Measurements from ENCODE around the gene PTPRF. TPM values are rescaled to one million over a fixed set of nuclear protein-coding genes. Genes with fewer than 3 reads are reported as not detected.
"Not testable (repeated sequence)": the region's sequence is repeated elsewhere in the genome, so short reads cannot be mapped to it uniquely, and the experiment has no call there.

Gene PTPRF
- total RNA-seq, 2 donors from 2014 or later, result 203 to 250 TPM

DNA sequence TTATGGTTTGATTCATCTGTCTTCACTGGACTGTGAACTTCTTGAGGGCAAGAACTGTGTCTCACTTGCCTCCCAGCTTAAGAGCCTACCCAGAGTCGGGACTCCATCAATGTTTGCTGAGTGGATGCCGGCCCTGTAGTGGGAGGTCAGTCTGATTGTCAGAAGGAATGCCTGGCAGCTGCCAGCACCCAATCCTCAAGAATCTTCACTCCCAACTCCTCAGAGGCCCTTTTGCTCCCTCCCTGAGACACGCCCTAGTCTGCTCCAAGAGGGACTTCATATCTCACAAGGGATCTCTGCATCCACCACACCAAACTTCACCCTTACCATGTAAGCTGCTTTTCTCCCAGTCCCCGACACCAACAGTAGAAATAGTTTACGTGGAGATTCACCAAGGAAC, 104.0 kb downstream of the PTPRF start:
- no peaks in the 10 kb centered on the region for H3K9me3 ChIP-seq (ENCODE audit: control insufficient read depth, low read length)
- H3K4me1 ChIP-seq (ENCODE audit: control insufficient read depth, insufficient read depth, low read length), result no peaks in the 10 kb centered on the region
- WGBS, 2 experiments (ENCODE audit: insufficient coverage in 1 of 2, insufficient read length in 1 of 2), result 81 to 83% methylated on average over 2 to 5 of the region's 5 CpGs
- no peak overlapping the region for H3K4me3 Mint-ChIP-seq
- no peak overlapping the region for H3K9ac ChIP-seq (ENCODE audit: extremely low read depth, low read length, poor library complexity, severe bottlenecking)
- no peaks in the 10 kb centered on the region for H3K36me3 ChIP-seq (ENCODE audit: control insufficient read depth, insufficient read depth, low read length)
- no peaks in the 10 kb centered on the region for H3K4me1 Mint-ChIP-seq
- H3K4me3 ChIP-seq (ENCODE audit: low read length), result no peak overlapping the region
- H3K27me3 ChIP-seq (ENCODE audit: control insufficient read depth, insufficient read depth, low read length, poor library complexity, severe bottlenecking), result no peaks in the 10 kb centered on the region
- H3K27ac ChIP-seq (ENCODE audit: low read depth, low read length), result no peak overlapping the region
- H3K27me3 Mint-ChIP-seq (ENCODE audit: insufficient read depth), result no peaks in the 10 kb centered on the region
- TF ChIP-seq, protein P1, sequence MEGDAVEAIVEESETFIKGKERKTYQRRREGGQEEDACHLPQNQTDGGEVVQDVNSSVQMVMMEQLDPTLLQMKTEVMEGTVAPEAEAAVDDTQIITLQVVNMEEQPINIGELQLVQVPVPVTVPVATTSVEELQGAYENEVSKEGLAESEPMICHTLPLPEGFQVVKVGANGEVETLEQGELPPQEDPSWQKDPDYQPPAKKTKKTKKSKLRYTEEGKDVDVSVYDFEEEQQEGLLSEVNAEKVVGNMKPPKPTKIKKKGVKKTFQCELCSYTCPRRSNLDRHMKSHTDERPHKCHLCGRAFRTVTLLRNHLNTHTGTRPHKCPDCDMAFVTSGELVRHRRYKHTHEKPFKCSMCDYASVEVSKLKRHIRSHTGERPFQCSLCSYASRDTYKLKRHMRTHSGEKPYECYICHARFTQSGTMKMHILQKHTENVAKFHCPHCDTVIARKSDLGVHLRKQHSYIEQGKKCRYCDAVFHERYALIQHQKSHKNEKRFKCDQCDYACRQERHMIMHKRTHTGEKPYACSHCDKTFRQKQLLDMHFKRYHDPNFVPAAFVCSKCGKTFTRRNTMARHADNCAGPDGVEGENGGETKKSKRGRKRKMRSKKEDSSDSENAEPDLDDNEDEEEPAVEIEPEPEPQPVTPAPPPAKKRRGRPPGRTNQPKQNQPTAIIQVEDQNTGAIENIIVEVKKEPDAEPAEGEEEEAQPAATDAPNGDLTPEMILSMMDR (conservative IDR thresholded peaks at IDR 0.05), result no peak
- H3K27ac Mint-ChIP-seq, result no peak overlapping the region
- no peaks in the 10 kb centered on the region for H3K9me3 Mint-ChIP-seq
- peak; percentile 65 for DNase-seq
- no peaks in the 10 kb centered on the region for H3K36me3 Mint-ChIP-seq (ENCODE audit: low read depth)

DNA sequence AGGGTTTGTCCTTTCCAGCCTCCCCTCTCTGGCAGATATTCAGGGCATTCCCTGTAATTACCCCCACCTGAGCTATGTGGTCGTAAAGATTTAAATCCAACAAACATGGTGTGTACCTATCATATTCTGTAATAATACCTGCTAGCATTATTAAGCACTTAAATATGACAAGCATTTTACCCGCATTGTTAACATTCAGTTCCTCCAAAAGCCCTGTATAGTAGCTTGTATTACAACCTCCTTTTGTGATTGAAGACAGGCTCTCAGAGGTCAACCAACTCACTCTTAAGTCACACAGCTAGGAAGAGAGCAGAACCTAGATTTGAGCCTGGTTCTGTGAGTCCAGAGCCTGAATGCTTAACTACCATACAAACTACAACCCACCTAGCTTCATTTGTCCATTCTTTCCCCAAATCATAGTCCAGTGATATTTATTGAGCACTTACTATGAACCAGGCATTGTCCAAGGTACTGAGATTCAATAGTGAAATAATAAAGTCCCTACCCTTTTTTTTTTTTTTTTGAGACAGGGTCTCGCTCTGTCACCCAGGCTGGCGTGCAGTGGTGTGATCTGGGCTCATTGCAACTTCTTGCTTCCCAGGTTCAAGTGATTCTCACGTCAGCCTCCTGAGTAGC, 105.4 kb downstream of the PTPRF start:
- DNase-seq, result no peak
- no peaks in the 10 kb centered on the region for H3K36me3 ChIP-seq (ENCODE audit: control insufficient read depth, insufficient read depth, low read length)
- no peak overlapping the region for H3K27ac ChIP-seq (ENCODE audit: low read depth, low read length)
- H3K9me3 Mint-ChIP-seq, result no peaks in the 10 kb centered on the region
- no peaks in the 10 kb centered on the region for H3K4me1 Mint-ChIP-seq
- no peak overlapping the region for H3K9ac ChIP-seq (ENCODE audit: extremely low read depth, low read length, poor library complexity, severe bottlenecking)
- H3K4me3 Mint-ChIP-seq, result no peak overlapping the region
- H3K27me3 Mint-ChIP-seq (ENCODE audit: insufficient read depth), result no peaks in the 10 kb centered on the region
- no peaks in the 10 kb centered on the region for H3K9me3 ChIP-seq (ENCODE audit: control insufficient read depth, low read length)
- H3K27ac Mint-ChIP-seq, result no peak overlapping the region
- whole genome bisulfite sequencing, 2 experiments (ENCODE audit: insufficient coverage in 1 of 2, insufficient read length in 1 of 2), result 88 to 91% methylated on average over 5 of the region's 5 CpGs
- no peaks in the 10 kb centered on the region for H3K4me1 ChIP-seq (ENCODE audit: control insufficient read depth, insufficient read depth, low read length)
- TF ChIP-seq, protein P1 (conservative IDR thresholded peaks at IDR 0.05), result no peak
- H3K4me3 ChIP-seq (ENCODE audit: low read length), result no peak overlapping the region
- H3K27me3 ChIP-seq (ENCODE audit: control insufficient read depth, insufficient read depth, low read length, poor library complexity, severe bottlenecking), result no peaks in the 10 kb centered on the region
- H3K36me3 Mint-ChIP-seq (ENCODE audit: low read depth), result no peaks in the 10 kb centered on the region

DNA sequence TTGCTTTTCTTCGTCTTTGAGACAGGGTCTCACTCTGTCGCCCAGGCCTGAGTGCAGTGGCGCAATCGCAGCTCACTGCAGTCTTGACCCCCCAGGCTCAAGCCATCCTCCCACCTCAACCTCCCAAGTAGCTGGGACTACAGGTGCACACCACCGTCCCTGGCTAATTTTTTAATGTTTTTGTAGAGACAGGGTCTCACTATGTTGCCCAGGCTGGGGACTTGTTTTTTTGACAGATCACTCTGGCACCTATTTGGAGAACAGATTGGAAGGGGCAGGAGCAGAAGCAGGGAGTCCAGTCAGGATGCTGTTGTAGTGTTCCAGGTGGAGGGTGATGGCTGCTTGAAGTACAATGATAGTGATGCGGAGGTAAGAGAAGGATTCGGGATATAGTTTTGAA, 106.6 kb downstream of the PTPRF start:
- Mint-ChIP-seq H3K27ac (no peak overlapping the region), H3K36me3 (ENCODE audit: low read depth) (no peaks in the 10 kb centered on the region), H3K4me3 (no peak overlapping the region), H3K4me1 (no peaks in the 10 kb centered on the region), H3K27me3 (ENCODE audit: insufficient read depth) (no peaks in the 10 kb centered on the region), H3K9me3 (no peaks in the 10 kb centered on the region)
- WGBS, 2 experiments (ENCODE audit: insufficient coverage in 1 of 2, insufficient read length in 1 of 2), result 95% methylated on average over 4 to 7 of the region's 7 CpGs
- Histone ChIP-seq H3K4me1 (ENCODE audit: control insufficient read depth, insufficient read depth, low read length) (no peaks in the 10 kb centered on the region), H3K9me3 (ENCODE audit: control insufficient read depth, low read length) (no peaks in the 10 kb centered on the region), H3K36me3 (ENCODE audit: control insufficient read depth, insufficient read depth, low read length) (no peaks in the 10 kb centered on the region), H3K4me3 (ENCODE audit: low read length) (no peak overlapping the region), H3K9ac (ENCODE audit: extremely low read depth, low read length, poor library complexity, severe bottlenecking) (no peak overlapping the region), H3K27ac (ENCODE audit: low read depth, low read length) (no peak overlapping the region), H3K27me3 (ENCODE audit: control insufficient read depth, insufficient read depth, low read length, poor library complexity, severe bottlenecking) (no peaks in the 10 kb centered on the region)
- TF ChIP-seq, protein P1 (conservative IDR thresholded peaks at IDR 0.05), result no peak
- no peak for DNase-seq

DNA sequence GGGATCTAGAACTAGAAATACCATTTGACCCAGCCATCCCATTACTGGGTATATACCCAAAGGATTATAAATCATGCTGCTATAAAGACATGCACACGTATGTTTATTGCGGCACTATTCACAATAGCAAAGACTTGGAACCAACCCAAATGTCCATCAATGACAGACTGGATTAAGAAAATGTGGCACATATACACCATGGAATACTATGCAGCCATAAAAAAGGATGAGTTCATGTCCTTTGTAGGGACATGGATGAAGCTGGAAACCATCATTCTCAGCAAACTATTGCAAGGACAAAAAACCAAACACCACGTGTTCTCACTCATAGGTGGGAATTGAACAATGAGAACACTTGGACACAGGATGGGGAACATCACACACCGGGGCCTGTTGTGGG, 107.7 kb downstream of the PTPRF start:
- DNase-seq; H3K4me3 ChIP-seq (ENCODE audit: low read length); H3K4me1 ChIP-seq (ENCODE audit: control insufficient read depth, insufficient read depth, low read length); H3K9me3 ChIP-seq (ENCODE audit: control insufficient read depth, low read length); H3K36me3 ChIP-seq (ENCODE audit: control insufficient read depth, insufficient read depth, low read length); H3K4me1 Mint-ChIP-seq; H3K27me3 Mint-ChIP-seq (ENCODE audit: insufficient read depth); H3K27me3 ChIP-seq (ENCODE audit: control insufficient read depth, insufficient read depth, low read length, poor library complexity, severe bottlenecking); H3K27ac Mint-ChIP-seq; H3K9ac ChIP-seq (ENCODE audit: extremely low read depth, low read length, poor library complexity, severe bottlenecking); H3K4me3 Mint-ChIP-seq; H3K9me3 Mint-ChIP-seq; H3K36me3 Mint-ChIP-seq (ENCODE audit: low read depth); H3K27ac ChIP-seq (ENCODE audit: low read depth, low read length): not testable (repeated sequence)
- WGBS, 2 experiments (ENCODE audit: insufficient coverage in 1 of 2, insufficient read length in 1 of 2), result 90% methylated on average over 2 of the region's 4 CpGs; no CpG with 5 or more reads in 1 of the 2 experiments
